Retinal pigment epithelial cell (primary cell): ENCODE data around the gene RANBP3.

Experiments used
- DNase-seq: peaks from one replicate; pipeline ENCODE4 v3.0.0-alpha.2; 2010; ENCODE audit warnings: low read depth
- H3K4me3 ChIP-seq: 2 replicates; pipeline ENCODE4 v1.5.1; 2011; ENCODE audit warnings: mild to moderate bottlenecking, low read length, control low read depth, moderate library complexity
- CTCF ChIP-seq: conservative IDR thresholded peaks from 2 replicates; pipeline ENCODE4 v1.5.1; 2011; ENCODE audit warnings: low read depth, low read length, control low read depth, inconsistent platforms

The RANBP3 gene

GRCh38 chr19:5922161-5922545 lies 55.8 kb downstream of the RANBP3 start:
- TF ChIP-seq CTCF: no peak

GRCh38 chr19:5921516-5922160 lies 56.3 kb downstream of the RANBP3 start:
- DNase-seq: no peak
- H3K4me3 ChIP-seq: no peak overlapping the region
- no peak for TF ChIP-seq CTCF

More at GRCh38 chr19:5922161-5922545, 55.8 kb downstream of the RANBP3 start:
- no peak for DNase-seq
- H3K4me3 ChIP-seq: no peak overlapping the region

GRCh38 chr19:5918463-5919079 lies 59.4 kb downstream of the RANBP3 start:
- no peak for DNase-seq
- H3K4me3 ChIP-seq: no peak overlapping the region
- no peak for TF ChIP-seq CTCF

- no peak for DNase-seq
- H3K4me3 ChIP-seq: no peak overlapping the region
- no peak for TF ChIP-seq CTCF
These were observed 60.4 kb downstream of the RANBP3 start for GRCh38 chr19:5917431-5918107.

- no peak for DNase-seq
- TF ChIP-seq CTCF: no peak
- no peak overlapping the region for H3K4me3 ChIP-seq
These were observed 61.7 kb downstream of the RANBP3 start for GRCh38 chr19:5916181-5916708.

- H3K4me3 ChIP-seq: no peak overlapping the region
- no peak for DNase-seq
- TF ChIP-seq CTCF: no peak
These were observed 62.2 kb downstream of the RANBP3 start for GRCh38 chr19:5915782-5916165.
